Keratinocyte (primary cell): ENCODE data around the gene NPAS3. TPM values are rescaled to one million over a fixed set of nuclear protein-coding genes. Genes with fewer than 3 reads are reported as not detected.

Experiments used
- DNase-seq: peaks from one replicate; pipeline ENCODE4 v3.0.0-alpha.2; 2011; ENCODE audit warnings: low read depth, missing footprints, low spot score
- FAIRE-seq: peaks from 2 replicates; lab custom pipeline; 2011; peaks lifted over from hg19 to GRCh38; lab: Jason Lieb, UNC
- H2AFZ ChIP-seq: 2 replicates; pipeline ENCODE4 v1.6.0; 2012; ENCODE audit warnings: low read length, control low read depth, inconsistent platforms; ENCODE audit not compliant: control insufficient read depth
- H3K27ac ChIP-seq: 2 replicates; pipeline ENCODE4 v1.5.1; 2011; ENCODE audit warnings: low read length; ENCODE audit not compliant: control insufficient read depth, insufficient read depth
- H3K27me3 ChIP-seq: 3 replicates; pipeline ENCODE4 v1.6.0; 2011; ENCODE audit warnings: low read length; ENCODE audit not compliant: control insufficient read depth, insufficient read depth; ENCODE audit errors: extremely low read depth
- H3K36me3 ChIP-seq, 2 experiments: 2 replicates in 1 of 2; 3 replicates in 1 of 2; pipeline ENCODE4 v1.5.1; 2011; ENCODE audit warnings: low read length in 2 of 2, mild to moderate bottlenecking in 1 of 2; ENCODE audit not compliant: control insufficient read depth in 2 of 2, insufficient read depth in 2 of 2; ENCODE audit errors: extremely low read depth in 1 of 2
- H3K4me1 ChIP-seq: 3 replicates; pipeline ENCODE4 v1.5.1; 2011; ENCODE audit warnings: low read length; ENCODE audit not compliant: control insufficient read depth, insufficient read depth; ENCODE audit errors: extremely low read depth
- H3K4me2 ChIP-seq: 3 replicates; pipeline ENCODE4 v1.6.0; 2011; ENCODE audit warnings: low read depth, low read length; ENCODE audit not compliant: control insufficient read depth, insufficient read depth; ENCODE audit errors: extremely low read depth
- H3K4me3 ChIP-seq, 3 experiments: fragments of 200-600 bp in 1 of 3; sonication (generic) in 1 of 3; 2 replicates in 2 of 3; 3 replicates in 1 of 3; pipeline ENCODE4 v1.5.1; 2011 to 2016; ENCODE audit warnings: low read length in 3 of 3, mild to moderate bottlenecking in 3 of 3, control low read depth in 2 of 3, inconsistent platforms in 1 of 3, low read depth in 1 of 3, mixed read lengths in 1 of 3, mixed run types in 1 of 3, moderate library complexity in 1 of 3; ENCODE audit not compliant: control insufficient read depth in 2 of 3, insufficient read depth in 2 of 3; ENCODE audit errors: extremely low read depth in 1 of 3
- H3K79me2 ChIP-seq: 2 replicates; pipeline ENCODE4 v1.6.0; 2012; ENCODE audit warnings: low read length; ENCODE audit not compliant: control insufficient read depth, insufficient read depth
- H3K9ac ChIP-seq: 3 replicates; pipeline ENCODE4 v1.6.0; 2011; ENCODE audit warnings: low read length; ENCODE audit not compliant: control insufficient read depth, insufficient read depth; ENCODE audit errors: extremely low read depth
- H3K9me1 ChIP-seq: 3 replicates; pipeline ENCODE4 v1.6.0; 2011; ENCODE audit warnings: low read length; ENCODE audit not compliant: control insufficient read depth, insufficient read depth; ENCODE audit errors: extremely low read depth
- H3K9me3 ChIP-seq: 2 replicates; pipeline ENCODE4 v1.5.1; 2012; ENCODE audit warnings: low read depth, low read length; ENCODE audit not compliant: control insufficient read depth
- H4K20me1 ChIP-seq: 3 replicates; pipeline ENCODE4 v1.6.0; 2011; ENCODE audit warnings: low read length; ENCODE audit not compliant: control insufficient read depth, insufficient read depth; ENCODE audit errors: extremely low read depth
- EZH2 ChIP-seq: IDR thresholded peaks from one replicate; pipeline ENCODE4 v1.6.1; 2012; ENCODE audit warnings: inconsistent platforms, mild to moderate bottlenecking, low read length, moderate library complexity
- dilution Hi-C: fragments of 300-500 bp; cut with MboI; formaldehyde crosslinking; loops from one replicate; pipeline ENCODE4 v1.7.0; 2020; ENCODE audit warnings: low sequenced_read_pairs; ENCODE audit not compliant: extremely low pct_ligation_motif_present
- polyA plus RNA-seq, 5 experiments: library from polyadenylated mRNA; depleted of rRNA in 3 of 5; stranded (reverse) in 3 of 5; stranded (forward) in 1 of 5; unstranded in 1 of 5; fragments of >200 nt; gene quantifications; 1 replicate in 1 of 5; 2 replicates in 3 of 5; 3 replicates in 1 of 5; pipeline versions ENCODE4 v1.2.1 to v1.2.3, GENCODE V29; 2011 to 2012; ENCODE audit warnings: missing spikeins in 2 of 5, low read depth in 1 of 5, low replicate concordance in 1 of 5
- TF ChIP-seq, protein P1 (sequence below), 3 experiments: IDR thresholded peaks in 1 of 3; conservative IDR thresholded peaks in 1 of 3; optimal IDR thresholded peaks in 1 of 3; 2 replicates in 2 of 3; 3 replicates in 1 of 3; pipeline versions ENCODE3 to v1.5.1; 2011; ENCODE audit warnings: low read length in 3 of 3, mild to moderate bottlenecking in 3 of 3, moderate library complexity in 2 of 3, control low read depth in 1 of 3, inconsistent platforms in 1 of 3; ENCODE audit not compliant: insufficient read depth in 2 of 3; ENCODE audit errors: extremely low read depth in 1 of 3

NPAS3 gene
- polyA plus RNA-seq, 1 donor (not counting 4 experiments of a cell fraction or from before 2014, with no cell fraction given) = 0.07 TPM

GRCh38 chr14:33386781-33387180 is 448.1 kb downstream of the NPAS3 start:
- no peak for DNase-seq
- Histone ChIP-seq H3K27ac (no peak overlapping the region), H3K9ac (no peak overlapping the region), H3K79me2 (no peaks in the 10 kb centered on the region), H3K9me1 (no peaks in the 10 kb centered on the region), H3K4me3 (no peak overlapping the region), H3K9me3 (no peaks in the 10 kb centered on the region), H3K4me2 (no peak overlapping the region), H3K4me1 (no peaks in the 10 kb centered on the region), H2AFZ (no peak overlapping the region), H4K20me1 (no peaks in the 10 kb centered on the region), H3K27me3 (no peaks in the 10 kb centered on the region), H3K36me3 (no peaks in the 10 kb centered on the region)
- dilution Hi-C loops = no loop called here
- TF ChIP-seq EZH2 = no peak
- TF ChIP-seq, protein P1, sequence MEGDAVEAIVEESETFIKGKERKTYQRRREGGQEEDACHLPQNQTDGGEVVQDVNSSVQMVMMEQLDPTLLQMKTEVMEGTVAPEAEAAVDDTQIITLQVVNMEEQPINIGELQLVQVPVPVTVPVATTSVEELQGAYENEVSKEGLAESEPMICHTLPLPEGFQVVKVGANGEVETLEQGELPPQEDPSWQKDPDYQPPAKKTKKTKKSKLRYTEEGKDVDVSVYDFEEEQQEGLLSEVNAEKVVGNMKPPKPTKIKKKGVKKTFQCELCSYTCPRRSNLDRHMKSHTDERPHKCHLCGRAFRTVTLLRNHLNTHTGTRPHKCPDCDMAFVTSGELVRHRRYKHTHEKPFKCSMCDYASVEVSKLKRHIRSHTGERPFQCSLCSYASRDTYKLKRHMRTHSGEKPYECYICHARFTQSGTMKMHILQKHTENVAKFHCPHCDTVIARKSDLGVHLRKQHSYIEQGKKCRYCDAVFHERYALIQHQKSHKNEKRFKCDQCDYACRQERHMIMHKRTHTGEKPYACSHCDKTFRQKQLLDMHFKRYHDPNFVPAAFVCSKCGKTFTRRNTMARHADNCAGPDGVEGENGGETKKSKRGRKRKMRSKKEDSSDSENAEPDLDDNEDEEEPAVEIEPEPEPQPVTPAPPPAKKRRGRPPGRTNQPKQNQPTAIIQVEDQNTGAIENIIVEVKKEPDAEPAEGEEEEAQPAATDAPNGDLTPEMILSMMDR (optimal IDR thresholded peaks at IDR 0.05 in 1 of 3, IDR thresholded peaks at IDR 0.05 in 1 of 3, conservative IDR thresholded peaks at IDR 0.05 in 1 of 3; ENCODE audit: extremely low read depth in 1 of 3, insufficient read depth in 2 of 3, low read length in 3 of 3) = no peak
- no peak for FAIRE-seq

DNA sequence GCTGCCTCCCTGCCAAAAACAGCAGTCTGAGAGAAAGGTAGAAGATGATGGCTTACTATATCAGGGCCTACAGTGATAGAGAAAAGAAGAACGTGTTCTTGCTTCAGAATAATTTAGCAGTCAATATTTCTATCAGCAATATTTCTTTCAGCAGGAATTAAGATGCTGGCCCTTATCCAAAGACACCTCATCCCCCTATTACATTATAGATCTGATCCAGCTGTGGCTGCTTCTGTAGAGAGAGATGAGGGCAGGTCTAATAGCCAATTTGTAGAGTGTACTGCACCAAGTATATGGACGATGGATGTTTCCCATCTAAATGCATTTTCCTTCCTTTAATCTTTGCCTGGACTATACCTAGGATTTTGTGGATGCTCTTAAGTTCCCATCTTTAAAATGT is 451.7 kb downstream of the NPAS3 start:
- H3K79me2 ChIP-seq = no peaks in the 10 kb centered on the region
- no peaks in the 10 kb centered on the region for H3K4me1 ChIP-seq
- dilution Hi-C loops = no loop called here
- H3K27me3 ChIP-seq = no peaks in the 10 kb centered on the region
- TF ChIP-seq, protein P1 (optimal IDR thresholded peaks at IDR 0.05 in 1 of 3, IDR thresholded peaks at IDR 0.05 in 1 of 3, conservative IDR thresholded peaks at IDR 0.05 in 1 of 3; ENCODE audit: extremely low read depth in 1 of 3, insufficient read depth in 2 of 3, low read length in 3 of 3) = no peak
- no peak for TF ChIP-seq EZH2
- H3K9me3 ChIP-seq = no peaks in the 10 kb centered on the region
- no peaks in the 10 kb centered on the region for H3K9me1 ChIP-seq
- no peak overlapping the region for H3K27ac ChIP-seq
- no peak for FAIRE-seq
- no peak overlapping the region for H2AFZ ChIP-seq
- no peak overlapping the region for H3K9ac ChIP-seq
- no peaks in the 10 kb centered on the region for H3K36me3 ChIP-seq
- no peak overlapping the region for H3K4me3 ChIP-seq
- no peaks in the 10 kb centered on the region for H4K20me1 ChIP-seq
- DNase-seq = no peak
- H3K4me2 ChIP-seq = no peak overlapping the region
